ENCODE measurements around the gene ZBTB44. TPM values are rescaled to one million over a fixed set of nuclear protein-coding genes. Genes with fewer than 3 reads are reported as not detected.
"Not testable (repeated sequence)": the region's sequence is repeated elsewhere in the genome, so short reads cannot be mapped to it uniquely, and the experiment has no call there.

Gene ZBTB44
- total and polyA plus RNA-seq, 5 donors from 2014 or later, result 4.4 to 46.7 (median 6.2) TPM

DNA sequence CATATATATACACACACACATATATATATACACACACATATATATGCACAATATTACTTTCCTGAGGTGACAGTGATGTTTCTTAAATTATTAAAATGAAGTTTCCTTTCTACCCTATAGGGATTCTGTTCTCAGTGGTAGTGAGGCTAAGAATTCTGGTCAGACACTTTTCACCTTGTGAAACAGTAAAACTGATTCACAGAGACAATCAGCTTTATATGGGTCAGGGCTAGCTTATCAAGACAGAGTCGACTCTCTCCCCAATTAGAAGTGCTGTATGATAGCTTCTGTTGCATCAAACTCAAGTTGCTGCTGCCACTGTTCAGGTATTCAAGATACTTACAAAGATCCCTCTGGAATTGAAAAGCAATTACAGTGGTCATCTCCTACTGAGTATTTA is 68.4 kb downstream of the ZBTB44 start:
- Histone ChIP-seq H3K27ac (ENCODE audit: insufficient read depth, low read length, poor library complexity, severe bottlenecking) (no peak overlapping the region), H3K4me1 (ENCODE audit: control insufficient read depth, insufficient read depth, low read length, poor library complexity, severe bottlenecking) (peaks cover 8% of the 10 kb centered on the region), H3K27me3 (ENCODE audit: control insufficient read depth, insufficient read depth, low read length) (no peaks in the 10 kb centered on the region), H3K36me3 (ENCODE audit: control insufficient read depth, insufficient read depth, low read length) (peaks cover 2% of the 10 kb centered on the region), H3K9me3 (ENCODE audit: control insufficient read depth in 2 of 2, low read length in 2 of 2) (no peaks in the 10 kb centered on the region), H3K4me3 (ENCODE audit: low read depth, low read length) (no peak overlapping the region)
- Mint-ChIP-seq H3K36me3 (peaks cover 16% of the 10 kb centered on the region), H3K4me1 (peaks cover 29 to 72% (median 49%) of the 10 kb centered on the region in 4 donors), H3K4me3 (no peak overlapping the region), H3K9me3 (peaks cover 0 to 6% (median 0%) of the 10 kb centered on the region in 7 donors), H3K27me3 (no peaks in the 10 kb centered on the region), H3K27ac (peak overlapping the region in 2 of 3 donors; percentile 69 to 71)
- DNase-seq (no peak), ATAC-seq (ENCODE audit: low read depth in 2 of 2) (no peak)

GRCh38 chr11:130245375-130245774 is 69.3 kb downstream of the ZBTB44 start:
- H3K4me3 Mint-ChIP-seq; DNase-seq; H3K27me3 Mint-ChIP-seq; H3K9me3 Mint-ChIP-seq; H3K36me3 Mint-ChIP-seq; H3K27ac ChIP-seq (ENCODE audit: insufficient read depth, low read length, poor library complexity, severe bottlenecking); ATAC-seq (ENCODE audit: low read depth in 2 of 2); H3K27me3 ChIP-seq (ENCODE audit: control insufficient read depth, insufficient read depth, low read length); H3K4me1 ChIP-seq (ENCODE audit: control insufficient read depth, insufficient read depth, low read length, poor library complexity, severe bottlenecking); H3K36me3 ChIP-seq (ENCODE audit: control insufficient read depth, insufficient read depth, low read length); H3K9me3 ChIP-seq (ENCODE audit: control insufficient read depth in 2 of 2, low read length in 2 of 2); H3K4me3 ChIP-seq (ENCODE audit: low read depth, low read length): not testable (repeated sequence)
- H3K4me1 Mint-ChIP-seq, result peaks cover 25 to 63% (median 42%) of the 10 kb centered on the region in 4 donors
- peak overlapping the region in 1 of 3 donors; percentile 54 for H3K27ac Mint-ChIP-seq

DNA sequence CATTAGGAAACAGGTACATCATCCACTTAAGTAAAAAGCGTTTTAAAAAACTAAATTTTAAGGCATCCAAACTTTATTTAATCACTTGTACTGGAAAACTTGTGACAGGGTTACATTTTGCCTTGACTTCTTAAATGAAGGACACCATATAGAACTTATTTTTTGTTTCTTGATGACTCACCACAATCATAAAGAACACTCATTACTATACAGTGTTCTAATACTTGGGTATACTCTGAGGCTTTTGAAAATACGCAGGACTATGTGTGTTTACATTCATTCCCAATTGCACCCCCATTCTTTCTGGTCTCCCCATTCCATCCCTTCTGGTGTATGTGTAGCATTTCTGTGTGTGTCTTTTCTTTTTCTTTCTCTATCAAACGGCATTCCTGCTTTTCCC is 69.9 kb downstream of the ZBTB44 start:
- DNase-seq (no peak), ATAC-seq (ENCODE audit: low read depth in 2 of 2) (no peak)
- no peaks in the 10 kb centered on the region for H3K27me3 ChIP-seq (ENCODE audit: control insufficient read depth, insufficient read depth, low read length)
- H3K4me1 ChIP-seq (ENCODE audit: control insufficient read depth, insufficient read depth, low read length, poor library complexity, severe bottlenecking), result peaks cover 8% of the 10 kb centered on the region
- peaks cover 8% of the 10 kb centered on the region for H3K36me3 Mint-ChIP-seq
- H3K9me3 Mint-ChIP-seq, result no peaks in the 10 kb centered on the region
- H3K27ac ChIP-seq (ENCODE audit: insufficient read depth, low read length, poor library complexity, severe bottlenecking), result no peak overlapping the region
- H3K9me3 ChIP-seq (ENCODE audit: control insufficient read depth in 2 of 2, low read length in 2 of 2), result no peaks in the 10 kb centered on the region
- H3K27me3 Mint-ChIP-seq, result no peaks in the 10 kb centered on the region
- no peak overlapping the region for H3K4me3 ChIP-seq (ENCODE audit: low read depth, low read length)
- peak overlapping the region; percentile 14 to 54 (median 50) for H3K27ac Mint-ChIP-seq
- peaks cover 2% of the 10 kb centered on the region for H3K36me3 ChIP-seq (ENCODE audit: control insufficient read depth, insufficient read depth, low read length)
- no peak overlapping the region for H3K4me3 Mint-ChIP-seq
- H3K4me1 Mint-ChIP-seq, result peaks cover 25 to 61% (median 41%) of the 10 kb centered on the region in 4 donors

- peaks cover 28 to 57% (median 36%) of the 10 kb centered on the region in 4 donors for H3K4me1 Mint-ChIP-seq
- Histone ChIP-seq H3K9me3 (ENCODE audit: control insufficient read depth in 2 of 2, low read length in 2 of 2) (no peaks in the 10 kb centered on the region), H3K4me3 (ENCODE audit: low read depth, low read length) (peak overlapping the region; percentile 16), H3K27ac (ENCODE audit: insufficient read depth, low read length, poor library complexity, severe bottlenecking) (no peak overlapping the region), H3K27me3 (ENCODE audit: control insufficient read depth, insufficient read depth, low read length) (no peaks in the 10 kb centered on the region), H3K4me1 (ENCODE audit: control insufficient read depth, insufficient read depth, low read length, poor library complexity, severe bottlenecking) (peaks cover 8% of the 10 kb centered on the region), H3K36me3 (ENCODE audit: control insufficient read depth, insufficient read depth, low read length) (peaks cover 11% of the 10 kb centered on the region)
- peak in 1 of 3 donors; percentile 74 for DNase-seq
- H3K36me3 Mint-ChIP-seq, result peaks cover 16% of the 10 kb centered on the region
- H3K4me3 Mint-ChIP-seq, result peak overlapping the region in 2 of 4 donors; percentile 15 to 28
- peak; percentile 37 to 46 for ATAC-seq (ENCODE audit: low read depth in 2 of 2)
- peak overlapping the region in 1 of 3 donors; percentile 32 for H3K27ac Mint-ChIP-seq
- no peaks in the 10 kb centered on the region for H3K27me3 Mint-ChIP-seq
- H3K9me3 Mint-ChIP-seq, result no peaks in the 10 kb centered on the region
Measured at GRCh38 chr11:130243816-130244215, 70.9 kb downstream of the ZBTB44 start.

GRCh38 chr11:130241713-130242112 is 73.0 kb downstream of the ZBTB44 start:
- ATAC-seq (ENCODE audit: low read depth in 2 of 2) (no peak), DNase-seq (no peak)
- H3K4me1 Mint-ChIP-seq, result peaks cover 21 to 46% (median 30%) of the 10 kb centered on the region in 4 donors
- H3K9me3 ChIP-seq (ENCODE audit: control insufficient read depth in 2 of 2, low read length in 2 of 2), result no peaks in the 10 kb centered on the region
- peak overlapping the region in 1 of 3 donors; percentile 5 for H3K27ac Mint-ChIP-seq
- H3K27me3 ChIP-seq (ENCODE audit: control insufficient read depth, insufficient read depth, low read length), result no peaks in the 10 kb centered on the region
- no peak overlapping the region for H3K27ac ChIP-seq (ENCODE audit: insufficient read depth, low read length, poor library complexity, severe bottlenecking)
- peaks cover 8% of the 10 kb centered on the region for H3K4me1 ChIP-seq (ENCODE audit: control insufficient read depth, insufficient read depth, low read length, poor library complexity, severe bottlenecking)
- no peak overlapping the region for H3K4me3 Mint-ChIP-seq
- H3K36me3 ChIP-seq (ENCODE audit: control insufficient read depth, insufficient read depth, low read length), result peaks cover 28% of the 10 kb centered on the region
- H3K36me3 Mint-ChIP-seq, result peaks cover 18% of the 10 kb centered on the region
- H3K27me3 Mint-ChIP-seq, result no peaks in the 10 kb centered on the region
- no peak overlapping the region for H3K4me3 ChIP-seq (ENCODE audit: low read depth, low read length)
- H3K9me3 Mint-ChIP-seq, result no peaks in the 10 kb centered on the region

DNA sequence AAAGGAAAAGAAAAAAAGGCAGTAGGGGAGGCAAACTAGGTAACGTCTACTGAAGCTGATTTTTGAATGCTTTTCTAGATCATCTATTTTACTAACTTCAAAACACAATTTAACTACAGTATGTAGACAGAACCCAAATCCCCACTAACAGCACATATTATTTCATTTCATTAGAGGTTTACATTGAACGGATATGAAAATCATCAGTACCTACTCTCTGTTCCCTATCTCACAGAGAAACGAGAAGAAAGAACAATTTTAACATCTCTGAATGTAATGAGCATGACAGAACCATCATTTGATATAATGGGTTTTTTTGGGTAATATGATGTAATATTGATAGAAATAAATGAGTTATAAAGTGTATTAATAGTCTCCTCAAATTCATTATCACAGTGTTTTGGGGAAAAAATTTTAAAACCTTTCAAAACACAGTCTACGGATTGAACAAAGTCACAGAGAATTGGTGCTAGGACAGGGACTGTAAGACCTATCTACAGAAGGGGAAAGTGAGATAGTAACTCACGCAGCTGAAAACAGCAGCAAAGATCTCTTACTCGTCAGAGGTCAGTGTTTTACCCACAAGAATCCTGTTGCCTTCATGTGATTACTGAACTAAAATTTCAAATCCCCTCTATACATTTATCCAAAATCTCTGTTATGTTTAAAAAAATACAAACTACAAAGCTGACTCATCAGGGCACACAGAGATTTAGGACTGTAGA is 77.3 kb downstream of the ZBTB44 start:
- Mint-ChIP-seq H3K36me3 (peaks cover 27% of the 10 kb centered on the region), H3K4me3 (no peak overlapping the region), H3K27me3 (no peaks in the 10 kb centered on the region), H3K27ac (peak overlapping the region in 1 of 3 donors; percentile 84), H3K9me3 (no peaks in the 10 kb centered on the region), H3K4me1 (peaks cover 0 to 16% (median 8%) of the 10 kb centered on the region in 4 donors)
- Histone ChIP-seq H3K27ac (ENCODE audit: insufficient read depth, low read length, poor library complexity, severe bottlenecking) (no peak overlapping the region), H3K36me3 (ENCODE audit: control insufficient read depth, insufficient read depth, low read length) (peaks cover 50% of the 10 kb centered on the region), H3K9me3 (ENCODE audit: control insufficient read depth in 2 of 2, low read length in 2 of 2) (no peaks in the 10 kb centered on the region), H3K27me3 (ENCODE audit: control insufficient read depth, insufficient read depth, low read length) (no peaks in the 10 kb centered on the region), H3K4me3 (ENCODE audit: low read depth, low read length) (no peak overlapping the region), H3K4me1 (ENCODE audit: control insufficient read depth, insufficient read depth, low read length, poor library complexity, severe bottlenecking) (no peaks in the 10 kb centered on the region)
- ATAC-seq (ENCODE audit: low read depth in 2 of 2) (no peak), DNase-seq (no peak)

DNA sequence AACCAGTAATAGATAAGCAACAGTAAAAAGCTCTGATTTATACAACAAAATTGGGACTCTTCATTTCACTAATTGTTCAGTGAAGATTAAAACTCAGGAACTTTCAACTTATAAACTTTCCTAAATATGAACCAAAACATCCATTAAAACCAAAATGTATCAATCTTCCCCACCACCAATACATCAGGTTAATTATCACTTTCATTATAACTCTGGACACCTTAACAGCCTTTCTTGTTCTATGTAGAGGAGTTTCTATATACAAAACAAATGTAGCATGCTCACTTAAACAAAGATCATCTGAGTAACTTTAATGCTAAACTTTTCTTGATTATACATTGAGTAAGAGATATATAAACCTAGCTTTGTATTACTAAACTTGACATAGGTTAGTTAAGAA is 80.4 kb downstream of the ZBTB44 start:
- H3K4me1 ChIP-seq (ENCODE audit: control insufficient read depth, insufficient read depth, low read length, poor library complexity, severe bottlenecking), result no peaks in the 10 kb centered on the region
- H3K27me3 ChIP-seq (ENCODE audit: control insufficient read depth, insufficient read depth, low read length), result no peaks in the 10 kb centered on the region
- H3K4me3 ChIP-seq (ENCODE audit: low read depth, low read length), result no peak overlapping the region
- H3K27me3 Mint-ChIP-seq, result no peaks in the 10 kb centered on the region
- peaks cover 46% of the 10 kb centered on the region for H3K36me3 ChIP-seq (ENCODE audit: control insufficient read depth, insufficient read depth, low read length)
- H3K27ac ChIP-seq (ENCODE audit: insufficient read depth, low read length, poor library complexity, severe bottlenecking), result no peak overlapping the region
- H3K9me3 Mint-ChIP-seq, result no peaks in the 10 kb centered on the region
- ATAC-seq (ENCODE audit: low read depth in 2 of 2), result no peak
- H3K4me3 Mint-ChIP-seq, result no peak overlapping the region
- no peak for DNase-seq
- no peaks in the 10 kb centered on the region for H3K9me3 ChIP-seq (ENCODE audit: control insufficient read depth in 2 of 2, low read length in 2 of 2)
- H3K27ac Mint-ChIP-seq, result no peak overlapping the region
- peaks cover 0 to 18% (median 5%) of the 10 kb centered on the region in 4 donors for H3K4me1 Mint-ChIP-seq
- H3K36me3 Mint-ChIP-seq, result peaks cover 27% of the 10 kb centered on the region

GRCh38 chr11:130233888-130234287 is 80.8 kb downstream of the ZBTB44 start:
- H3K9me3 Mint-ChIP-seq; H3K27ac ChIP-seq (ENCODE audit: insufficient read depth, low read length, poor library complexity, severe bottlenecking); H3K9me3 ChIP-seq (ENCODE audit: control insufficient read depth in 2 of 2, low read length in 2 of 2); H3K27me3 ChIP-seq (ENCODE audit: control insufficient read depth, insufficient read depth, low read length); ATAC-seq (ENCODE audit: low read depth in 2 of 2); H3K27me3 Mint-ChIP-seq; H3K4me3 ChIP-seq (ENCODE audit: low read depth, low read length); H3K4me1 ChIP-seq (ENCODE audit: control insufficient read depth, insufficient read depth, low read length, poor library complexity, severe bottlenecking); DNase-seq; H3K27ac Mint-ChIP-seq; H3K4me3 Mint-ChIP-seq: not testable (repeated sequence)
- peaks cover 42% of the 10 kb centered on the region for H3K36me3 ChIP-seq (ENCODE audit: control insufficient read depth, insufficient read depth, low read length)
- Mint-ChIP-seq H3K4me1 (peaks cover 0 to 17% (median 4%) of the 10 kb centered on the region in 4 donors), H3K36me3 (peaks cover 23% of the 10 kb centered on the region)

Data from CD4-positive, CD25-positive, alpha-beta regulatory T cell (primary cell).